K562 (cell line): ENCODE measurements around the gene HSPB1. TPM values are rescaled to one million over a fixed set of nuclear protein-coding genes. Genes with fewer than 3 reads are reported as not detected.
A peak's percentile ranks its signal among the peaks of the same experiment; 100 is the strongest.

Experiments
- GTF2E2 ChIP-seq: fragments of 200-800 bp; sonication (Bioruptor generic); IDR thresholded peaks from 2 replicates; pipeline ENCODE4 v1.6.1; 2016; ENCODE audit warnings: missing genetic modification characterization, missing compliant biosample characterization
- MAZ ChIP-seq, 2 experiments: fragments of 450-650 bp in 1 of 2; sonication (generic) in 1 of 2; formaldehyde crosslinking; IDR thresholded peaks in 1 of 2; conservative IDR thresholded peaks in 1 of 2; 2 replicates each; pipeline versions ENCODE4 v1.4.0 to v1.5.0; 2020; ENCODE audit warnings: mild to moderate bottlenecking in 1 of 2, missing genetic modification reagents in 1 of 2
- MECOM ChIP-seq: fragments of 250-450 bp; sonication (Bioruptor Pico); IDR thresholded peaks from 2 replicates; pipeline ENCODE4 v1.8.0; 2022; ENCODE audit warnings: inconsistent platforms
- POLR2A ChIP-seq: fragments of 450-650 bp; conservative IDR thresholded peaks from 2 replicates; pipeline ENCODE4 v1.6.1; 2016
- RBM14 ChIP-seq: fragments of 200-400 bp; formaldehyde crosslinking; IDR thresholded peaks from 2 replicates; pipeline ENCODE4 v1.6.1; 2018; ENCODE audit warnings: low read depth, mild to moderate bottlenecking, low read length, moderate library complexity, borderline replicate concordance; ENCODE audit not compliant: insufficient read depth
- TEAD1 ChIP-seq, 2 experiments: fragments of 450-650 bp in 1 of 2; sonication (generic) in 1 of 2; formaldehyde crosslinking; IDR thresholded peaks; 2 replicates each; pipeline versions ENCODE4 v1.4.0 to v1.8.0; 2020 to 2022; ENCODE audit warnings: mild to moderate bottlenecking in 2 of 2, missing genetic modification reagents in 1 of 2
- YY1 ChIP-seq, 3 experiments: IDR thresholded peaks; 2 replicates each; pipeline ENCODE4 v1.6.1; 2011; ENCODE audit warnings: low read length in 2 of 3, mild to moderate bottlenecking in 2 of 3, moderate library complexity in 2 of 3, borderline replicate concordance in 1 of 3, control low read depth in 1 of 3, low read depth in 1 of 3; ENCODE audit not compliant: insufficient read depth in 3 of 3, insufficient replicate concordance in 2 of 3, control insufficient read depth in 1 of 3, insufficient read length in 1 of 3; ENCODE audit errors: extremely low read depth in 1 of 3
- ZBTB1 ChIP-seq: sonication (generic); formaldehyde crosslinking; IDR thresholded peaks from 2 replicates; pipeline ENCODE4 v1.8.1; 2023; ENCODE audit warnings: missing genetic modification reagents, low read depth, mild to moderate bottlenecking, borderline replicate concordance
- ZFX ChIP-seq: sonication (generic); formaldehyde crosslinking; IDR thresholded peaks from 2 replicates; pipeline ENCODE4 v1.8.0; 2022; ENCODE audit warnings: mild to moderate bottlenecking, missing genetic modification reagents, moderate library complexity
- ZNF318 ChIP-seq, 2 experiments: fragments of 450-650 bp; IDR thresholded peaks; 2 replicates each; pipeline ENCODE4 v1.6.1; 2016; ENCODE audit warnings: mild to moderate bottlenecking in 2 of 2, borderline replicate concordance in 1 of 2, low read depth in 1 of 2, moderate library complexity in 1 of 2
- polyA plus RNA-seq, 8 experiments: library from polyadenylated mRNA; depleted of rRNA in 4 of 8; stranded (reverse) in 5 of 8; unstranded in 3 of 8; fragments of >200 nt; fragmentation: Nextera tagmentation in 2 of 8; fragmentation: Illumina TruSeq in 1 of 8; extraction: Ambion mirVana in 2 of 8; extraction: Trizol in 1 of 8; gene quantifications; 2 replicates each; pipeline versions ENCODE4 v1.2.1 to v1.2.3, GENCODE V29; 2011 to 2014; ENCODE audit warnings: inconsistent platforms in 1 of 8, missing spikeins in 1 of 8
- total RNA-seq, 7 experiments: library from RNA; depleted of rRNA in 6 of 7; stranded (reverse); fragments of >200 nt in 6 of 7; fragmentation: Illumina TruSeq in 2 of 7; extraction: Trizol in 2 of 7; gene quantifications; 2 replicates each; pipeline versions ENCODE4 v1.2.1 to v1.2.3, GENCODE V29; 2011 to 2021; ENCODE audit warnings: low replicate concordance in 1 of 7
- TF ChIP-seq, protein P1 (sequence below): sonication (generic); formaldehyde crosslinking; IDR thresholded peaks from 2 replicates; pipeline ENCODE4 v1.8.1; 2023; ENCODE audit warnings: missing genetic modification reagents, mild to moderate bottlenecking, borderline replicate concordance

The HSPB1 gene
- total and polyA plus RNA-seq, 9 of the 15 experiments (the other 6 are each of a cell fraction or from before 2014, with no cell fraction given), result 27.1 to 522 (median 138) TPM

GRCh38 chr7:76302347-76303201, at the start of gene HSPB1 (continued):
- no peak for TF ChIP-seq ZBTB1 (CRISPR knock-in tag)
- peak; percentile 18 to 54; a peak in 1 of 4 replicates for TF ChIP-seq TEAD1 (CRISPR knock-in tag; IDR thresholded peaks at IDR 0.05)
- TF ChIP-seq RBM14, result 0 out of 2 replicates have a peak, but pooled peaks have one; percentile 90
- TF ChIP-seq ZFX (CRISPR knock-in tag), result peak; percentile 76
- peak in 1 of 3 experiments; percentile 26 for TF ChIP-seq YY1 (IDR thresholded peaks at IDR 0.05; ENCODE audit: borderline replicate concordance in 1 of 3, control insufficient read depth in 1 of 3, extremely low read depth in 1 of 3, insufficient read depth in 3 of 3, insufficient read length in 1 of 3, insufficient replicate concordance in 2 of 3, low read depth in 1 of 3, low read length in 2 of 3)
- TF ChIP-seq, protein P1, sequence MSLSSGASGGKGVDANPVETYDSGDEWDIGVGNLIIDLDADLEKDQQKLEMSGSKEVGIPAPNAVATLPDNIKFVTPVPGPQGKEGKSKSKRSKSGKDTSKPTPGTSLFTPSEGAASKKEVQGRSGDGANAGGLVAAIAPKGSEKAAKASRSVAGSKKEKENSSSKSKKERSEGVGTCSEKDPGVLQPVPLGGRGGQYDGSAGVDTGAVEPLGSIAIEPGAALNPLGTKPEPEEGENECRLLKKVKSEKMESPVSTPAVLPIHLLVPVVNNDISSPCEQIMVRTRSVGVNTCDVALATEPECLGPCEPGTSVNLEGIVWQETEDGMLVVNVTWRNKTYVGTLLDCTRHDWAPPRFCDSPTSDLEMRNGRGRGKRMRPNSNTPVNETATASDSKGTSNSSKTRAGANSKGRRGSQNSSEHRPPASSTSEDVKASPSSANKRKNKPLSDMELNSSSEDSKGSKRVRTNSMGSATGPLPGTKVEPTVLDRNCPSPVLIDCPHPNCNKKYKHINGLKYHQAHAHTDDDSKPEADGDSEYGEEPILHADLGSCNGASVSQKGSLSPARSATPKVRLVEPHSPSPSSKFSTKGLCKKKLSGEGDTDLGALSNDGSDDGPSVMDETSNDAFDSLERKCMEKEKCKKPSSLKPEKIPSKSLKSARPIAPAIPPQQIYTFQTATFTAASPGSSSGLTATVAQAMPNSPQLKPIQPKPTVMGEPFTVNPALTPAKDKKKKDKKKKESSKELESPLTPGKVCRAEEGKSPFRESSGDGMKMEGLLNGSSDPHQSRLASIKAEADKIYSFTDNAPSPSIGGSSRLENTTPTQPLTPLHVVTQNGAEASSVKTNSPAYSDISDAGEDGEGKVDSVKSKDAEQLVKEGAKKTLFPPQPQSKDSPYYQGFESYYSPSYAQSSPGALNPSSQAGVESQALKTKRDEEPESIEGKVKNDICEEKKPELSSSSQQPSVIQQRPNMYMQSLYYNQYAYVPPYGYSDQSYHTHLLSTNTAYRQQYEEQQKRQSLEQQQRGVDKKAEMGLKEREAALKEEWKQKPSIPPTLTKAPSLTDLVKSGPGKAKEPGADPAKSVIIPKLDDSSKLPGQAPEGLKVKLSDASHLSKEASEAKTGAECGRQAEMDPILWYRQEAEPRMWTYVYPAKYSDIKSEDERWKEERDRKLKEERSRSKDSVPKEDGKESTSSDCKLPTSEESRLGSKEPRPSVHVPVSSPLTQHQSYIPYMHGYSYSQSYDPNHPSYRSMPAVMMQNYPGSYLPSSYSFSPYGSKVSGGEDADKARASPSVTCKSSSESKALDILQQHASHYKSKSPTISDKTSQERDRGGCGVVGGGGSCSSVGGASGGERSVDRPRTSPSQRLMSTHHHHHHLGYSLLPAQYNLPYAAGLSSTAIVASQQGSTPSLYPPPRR (CRISPR knock-in tag), result no peak
- peak; percentile 95; the same call in 1 of the 2 replicates for TF ChIP-seq GTF2E2 (tag)
- peak; percentile 90 to 91 for TF ChIP-seq MAZ (CRISPR knock-in tag; conservative IDR thresholded peaks at IDR 0.05 in 1 of 2, IDR thresholded peaks at IDR 0.05 in 1 of 2)
- 0 out of 2 replicates have a peak, but pooled peaks have one; percentile 8 for TF ChIP-seq MECOM
- peak; percentile 92 for TF ChIP-seq POLR2A
- no peak for TF ChIP-seq ZNF318 (IDR thresholded peaks at IDR 0.05; ENCODE audit: borderline replicate concordance in 1 of 2, low read depth in 1 of 2)
